ENCODE measurements around the gene SLC22A12.

DNA sequence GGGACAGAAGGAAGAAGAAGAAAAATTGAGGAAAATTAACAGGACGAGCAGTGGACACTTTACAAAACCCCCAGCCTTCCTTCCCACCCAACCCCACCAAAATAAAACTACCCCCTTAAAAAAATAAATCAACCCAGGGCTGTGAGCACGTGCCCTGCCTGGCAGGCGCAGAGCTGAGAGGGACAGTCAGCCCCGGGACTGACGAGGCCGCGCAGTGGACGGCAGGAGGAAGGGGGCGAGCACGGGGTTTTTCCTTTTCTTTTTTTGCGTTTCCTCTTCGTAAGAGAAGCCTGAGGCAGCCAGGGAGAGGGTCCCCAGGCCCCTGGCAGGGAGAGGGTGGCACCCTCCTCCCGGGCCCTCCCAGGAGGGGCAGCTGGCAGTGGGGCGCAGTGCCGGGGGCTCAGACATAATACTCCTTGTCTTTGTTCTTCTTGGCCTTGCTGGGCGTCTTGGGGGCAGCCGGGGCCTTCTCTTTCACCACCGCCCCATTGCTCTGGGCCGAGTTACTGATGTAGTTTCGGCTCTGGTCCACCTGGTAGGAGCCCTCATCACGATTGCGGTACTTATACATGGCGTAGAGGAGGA lies 15.9 kb downstream of the SLC22A12 start:
- no peak for TF ChIP-seq YY1 (IDR thresholded peaks at IDR 0.05; ENCODE audit: low read depth)
- TF ChIP-seq TAF1 (IDR thresholded peaks at IDR 0.05; ENCODE audit: low read depth): no peak
- TF ChIP-seq EP300 (IDR thresholded peaks at IDR 0.05; ENCODE audit: borderline replicate concordance): no peak
